ENCODE data around the gene RHBG.
"Not testable (repeated sequence)": the region's sequence is repeated elsewhere in the genome, so short reads cannot be mapped to it uniquely, and the experiment has no call there.

Gene RHBG

GRCh38 chr1:156368889-156369684, at the start of gene RHBG:
RHBG (plus strand) TSS chr1:156369211; CDS start chr1:156369250, 39 bp downstream.
- no peak for DNase-seq (ENCODE audit: low read depth)

GRCh38 chr1:156319664-156320063, 49.3 kb upstream of the RHBG start:
- DNase-seq (ENCODE audit: low read depth), result no peak

GRCh38 chr1:156320560-156320959, 48.5 kb upstream of the RHBG start:
- no peak for DNase-seq (ENCODE audit: low read depth)

GRCh38 chr1:156323179-156323578, 45.8 kb upstream of the RHBG start:
- not testable (repeated sequence) for DNase-seq (ENCODE audit: low read depth)

- DNase-seq (ENCODE audit: low read depth), result no peak
Observed at GRCh38 chr1:156336242-156336641, 32.8 kb upstream of the RHBG start.

GRCh38 chr1:156337052-156337887, 31.7 kb upstream of the RHBG start:
- DNase-seq (ENCODE audit: low read depth), result no peak

- DNase-seq (ENCODE audit: low read depth), result no peak
Observed at GRCh38 chr1:156337888-156338179, 31.2 kb upstream of the RHBG start.

GRCh38 chr1:156338180-156338976, 30.6 kb upstream of the RHBG start, which contains the start of the genes CCT3 and TSACC:
CCT3 (minus strand) TSS chr1:156338292; CDS start chr1:156338184, 108 bp downstream.
TSACC (plus strand) TSS chr1:156338526; CDS start chr1:156339758, 1,232 bp downstream.
- peak; percentile 98 for DNase-seq (ENCODE audit: low read depth)

GRCh38 chr1:156342166-156342955, 26.6 kb upstream of the RHBG start:
- DNase-seq (ENCODE audit: low read depth), result no peak

GRCh38 chr1:156344409-156344808, 24.6 kb upstream of the RHBG start:
- no peak for DNase-seq (ENCODE audit: low read depth)

- not testable (repeated sequence) for DNase-seq (ENCODE audit: low read depth)
Observed at GRCh38 chr1:156346035-156346434, 23.0 kb upstream of the RHBG start.

GRCh38 chr1:156346636-156347035, 22.4 kb upstream of the RHBG start:
- DNase-seq (ENCODE audit: low read depth), result no peak

GRCh38 chr1:156347331-156347730, 21.7 kb upstream of the RHBG start:
- DNase-seq (ENCODE audit: low read depth), result no peak

GRCh38 chr1:156352481-156352880, 16.5 kb upstream of the RHBG start:
- not testable (repeated sequence) for DNase-seq (ENCODE audit: low read depth)

- DNase-seq (ENCODE audit: low read depth), result no peak
Observed at GRCh38 chr1:156356262-156356874, 12.6 kb upstream of the RHBG start.

- DNase-seq (ENCODE audit: low read depth), result peak; percentile 24
Observed at GRCh38 chr1:156356875-156357534, 12.0 kb upstream of the RHBG start.

- DNase-seq (ENCODE audit: low read depth), result no peak
Observed at GRCh38 chr1:156357977-156358376, 11.0 kb upstream of the RHBG start.

- no peak for DNase-seq (ENCODE audit: low read depth)
Observed at GRCh38 chr1:156358641-156359040, 10.4 kb upstream of the RHBG start.

- DNase-seq (ENCODE audit: low read depth), result no peak
Observed at GRCh38 chr1:156359249-156359648, 9.8 kb upstream of the RHBG start.

GRCh38 chr1:156359973-156360372, 9.0 kb upstream of the RHBG start:
- no peak for DNase-seq (ENCODE audit: low read depth)

Data from T-helper 22 cell (primary cell).